Measurements from ENCODE around the gene F12.

The F12 gene

GRCh38 chr5:177446200-177447065 is 37.1 kb upstream of the F12 start, which contains the start of gene PRR7:
PRR7 (plus strand) TSS chr5:177446814; CDS start chr5:177455068, 8,254 bp downstream.
- DNase-seq, result peak; percentile 70

GRCh38 chr5:177445917-177446199 is 36.5 kb upstream of the F12 start:
- no peak for DNase-seq

- no peak for DNase-seq
These were observed 35.9 kb upstream of the F12 start for GRCh38 chr5:177445052-177445916.

- no peak for DNase-seq
These were observed 35.0 kb upstream of the F12 start for GRCh38 chr5:177444106-177445051.

GRCh38 chr5:177443144-177443983 is 34.0 kb upstream of the F12 start:
- no peak for DNase-seq

GRCh38 chr5:177442066-177442826 is 32.9 kb upstream of the F12 start:
- DNase-seq, result no peak

GRCh38 chr5:177440990-177441780 is 31.8 kb upstream of the F12 start:
- no peak for DNase-seq

- DNase-seq, result no peak
These were observed 31.0 kb upstream of the F12 start for GRCh38 chr5:177440211-177440989.

- DNase-seq, result no peak
These were observed 30.2 kb upstream of the F12 start for GRCh38 chr5:177439518-177440053.

GRCh38 chr5:177438468-177438867 is 29.1 kb upstream of the F12 start:
- no peak for DNase-seq

GRCh38 chr5:177437623-177438022 is 28.3 kb upstream of the F12 start:
- no peak for DNase-seq

- no peak for DNase-seq
These were observed 26.6 kb upstream of the F12 start for GRCh38 chr5:177435847-177436536.

- DNase-seq, result no peak
These were observed 25.8 kb upstream of the F12 start for GRCh38 chr5:177434942-177435738.

GRCh38 chr5:177434437-177434836 is 25.1 kb upstream of the F12 start:
- DNase-seq, result peak; percentile 43

GRCh38 chr5:177433658-177434217 is 24.4 kb upstream of the F12 start:
- no peak for DNase-seq

- no peak for DNase-seq
These were observed 23.7 kb upstream of the F12 start for GRCh38 chr5:177432839-177433657.

Data from activated gamma-delta T cell treated with Interleukin-2 at 50 U/mL for 16 hours (primary cell).